PC-3 (cell line): ENCODE data around the gene TACC2.
A peak's percentile ranks its signal among the peaks of the same experiment; 100 is the strongest.

Experiments
- EZH2 ChIP-seq: fragments of 300-600 bp; sonication (generic); IDR thresholded peaks from one replicate; pipeline ENCODE4 v1.6.1; 2017; ENCODE audit warnings: antibody characterized with exemption, mild to moderate bottlenecking, low read length; ENCODE audit not compliant: unreplicated experiment
- EZH2phosphoT487 ChIP-seq: fragments of 300-600 bp; sonication (generic); IDR thresholded peaks from 2 replicates; pipeline ENCODE4 v1.6.1; 2018; ENCODE audit warnings: mild to moderate bottlenecking, antibody characterized with exemption, low read length, borderline replicate concordance
- TF ChIP-seq, protein P1 (sequence below): fragments of 300-600 bp; sonication (generic); conservative IDR thresholded peaks from 2 replicates; pipeline ENCODE4 v1.5.1; 2017; ENCODE audit warnings: antibody characterized with exemption, low read depth, mild to moderate bottlenecking, low read length

DNA sequence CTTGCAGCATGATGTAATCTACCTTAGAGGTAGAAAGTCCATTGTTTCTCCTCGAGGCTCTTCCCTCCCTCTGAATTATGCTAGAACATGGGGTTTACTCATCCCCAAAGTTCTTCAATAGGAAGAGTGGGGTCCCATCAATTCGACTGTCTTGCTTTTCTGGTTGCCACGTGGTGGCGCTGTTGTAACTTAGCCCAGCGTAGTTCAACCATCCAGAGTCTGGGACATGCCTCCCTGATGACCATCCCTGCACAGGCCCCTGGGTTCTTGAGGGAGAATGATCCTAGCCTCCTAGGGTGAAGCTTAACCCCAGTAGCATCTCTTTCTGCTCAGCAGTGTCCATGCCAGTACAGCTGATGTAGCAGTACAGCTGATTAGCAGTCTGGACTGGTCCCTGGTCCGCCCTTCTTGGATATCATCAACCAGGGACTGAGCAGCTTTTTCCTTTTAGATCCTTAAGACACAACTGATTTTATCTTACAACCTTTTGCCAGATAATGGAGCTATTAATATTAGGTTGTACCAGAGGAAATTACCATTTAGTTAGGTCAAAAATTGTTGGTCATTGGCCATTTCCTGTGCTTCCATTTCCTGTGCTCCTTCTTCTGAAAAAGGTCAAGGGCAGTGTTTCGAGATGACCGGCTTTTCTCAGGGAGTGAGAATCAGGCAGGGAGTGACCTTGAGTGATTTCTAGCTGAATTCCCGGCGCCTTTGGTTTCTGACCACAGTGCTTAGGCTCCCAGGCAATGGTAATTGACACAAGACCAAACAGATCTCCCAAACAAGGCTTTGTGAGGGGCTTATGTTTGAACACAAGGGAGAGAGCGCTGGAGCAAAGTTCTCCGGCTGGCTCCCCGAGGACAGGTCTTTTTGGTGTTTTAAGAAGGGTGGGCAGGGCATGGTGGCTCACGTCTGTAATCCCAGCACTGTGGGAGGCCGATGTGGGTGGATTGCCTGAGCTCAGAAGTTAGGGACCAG is 65.4 kb downstream of the TACC2 start:
- TF ChIP-seq, protein P1, sequence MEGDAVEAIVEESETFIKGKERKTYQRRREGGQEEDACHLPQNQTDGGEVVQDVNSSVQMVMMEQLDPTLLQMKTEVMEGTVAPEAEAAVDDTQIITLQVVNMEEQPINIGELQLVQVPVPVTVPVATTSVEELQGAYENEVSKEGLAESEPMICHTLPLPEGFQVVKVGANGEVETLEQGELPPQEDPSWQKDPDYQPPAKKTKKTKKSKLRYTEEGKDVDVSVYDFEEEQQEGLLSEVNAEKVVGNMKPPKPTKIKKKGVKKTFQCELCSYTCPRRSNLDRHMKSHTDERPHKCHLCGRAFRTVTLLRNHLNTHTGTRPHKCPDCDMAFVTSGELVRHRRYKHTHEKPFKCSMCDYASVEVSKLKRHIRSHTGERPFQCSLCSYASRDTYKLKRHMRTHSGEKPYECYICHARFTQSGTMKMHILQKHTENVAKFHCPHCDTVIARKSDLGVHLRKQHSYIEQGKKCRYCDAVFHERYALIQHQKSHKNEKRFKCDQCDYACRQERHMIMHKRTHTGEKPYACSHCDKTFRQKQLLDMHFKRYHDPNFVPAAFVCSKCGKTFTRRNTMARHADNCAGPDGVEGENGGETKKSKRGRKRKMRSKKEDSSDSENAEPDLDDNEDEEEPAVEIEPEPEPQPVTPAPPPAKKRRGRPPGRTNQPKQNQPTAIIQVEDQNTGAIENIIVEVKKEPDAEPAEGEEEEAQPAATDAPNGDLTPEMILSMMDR = peak; percentile 80
- TF ChIP-seq EZH2phosphoT487 = no peak
- TF ChIP-seq EZH2 = no peak
